ENCODE results near the gene ATP1A1. TPM values are rescaled to one million over a fixed set of nuclear protein-coding genes. Genes with fewer than 3 reads are reported as not detected.

Gene ATP1A1
- polyA plus RNA-seq, 2 of the 4 experiments (the other 2 are of a cell fraction) = 119 to 171 TPM

DNA sequence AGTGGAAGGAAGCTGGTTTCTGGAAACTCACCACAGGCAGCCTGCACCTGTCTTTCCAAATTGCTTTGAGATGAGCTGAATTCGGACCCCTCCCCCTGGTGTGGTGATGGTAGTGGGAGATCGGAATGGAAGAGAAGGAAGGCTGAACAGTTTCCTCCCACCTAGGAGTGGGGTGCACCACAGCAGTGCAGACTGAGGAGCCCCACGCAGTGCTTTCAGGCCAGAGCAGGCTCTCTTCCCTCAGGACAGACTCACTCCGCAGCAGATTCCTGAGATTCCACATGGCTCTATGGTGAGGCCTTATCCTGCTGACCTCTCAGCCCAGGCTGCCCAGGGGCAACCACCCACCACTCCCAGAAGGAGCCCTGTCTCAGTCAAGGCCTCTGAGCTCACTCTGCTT is 80.9 kb downstream of the ATP1A1 start:
- Histone ChIP-seq H3K27ac (no peak overlapping the region), H3K4me3 (no peak overlapping the region), H3K4me2 (no peak overlapping the region), H3K4me1 (no peaks in the 10 kb centered on the region), H3K9me3 (no peaks in the 10 kb centered on the region)
- WGBS (ENCODE audit: missing lambda C conversion rate) = 43% methylated on average over 2 of the region's 4 CpGs
- DNase-seq (ENCODE audit: low read depth in 1 of 2, low spot score in 1 of 2) = no peak
- TF ChIP-seq FOXS1 (CRISPR knock-in tag; IDR thresholded peaks at IDR 0.05) (no peak), KDM5A (IDR thresholded peaks at IDR 0.05) (no peak), JUNB (IDR thresholded peaks at IDR 0.05) (no peak), PHF8 (IDR thresholded peaks at IDR 0.05; ENCODE audit: borderline replicate concordance, low read depth) (no peak), EHMT2 (IDR thresholded peaks at IDR 0.05; ENCODE audit: low read depth) (no peak), CHD4 (IDR thresholded peaks at IDR 0.05; ENCODE audit: borderline replicate concordance) (no peak), POLR2A (IDR thresholded peaks at IDR 0.05; ENCODE audit: low read length) (no peak), HOXA7 (CRISPR knock-in tag; IDR thresholded peaks at IDR 0.05) (no peak), MAZ (IDR thresholded peaks at IDR 0.05; ENCODE audit: borderline replicate concordance, low read depth, low read length) (no peak), RFX5 (IDR thresholded peaks at IDR 0.05) (no peak), ZC3H11A (IDR thresholded peaks at IDR 0.05) (no peak), HEYL (CRISPR knock-in tag; IDR thresholded peaks at IDR 0.05) (no peak), RAD21 (conservative IDR thresholded peaks at IDR 0.05 in 1 of 2, IDR thresholded peaks at IDR 0.05 in 1 of 2) (no peak), BHLHE40 (IDR thresholded peaks at IDR 0.05; ENCODE audit: low read depth, low read length) (no peak), RNF2 (IDR thresholded peaks at IDR 0.05; ENCODE audit: borderline replicate concordance, low read depth) (no peak), CBX8 (IDR thresholded peaks at IDR 0.05) (no peak)
- TF ChIP-seq, protein P1, sequence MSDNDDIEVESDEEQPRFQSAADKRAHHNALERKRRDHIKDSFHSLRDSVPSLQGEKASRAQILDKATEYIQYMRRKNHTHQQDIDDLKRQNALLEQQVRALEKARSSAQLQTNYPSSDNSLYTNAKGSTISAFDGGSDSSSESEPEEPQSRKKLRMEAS (IDR thresholded peaks at IDR 0.05) = no peak
- TF ChIP-seq, protein P2, sequence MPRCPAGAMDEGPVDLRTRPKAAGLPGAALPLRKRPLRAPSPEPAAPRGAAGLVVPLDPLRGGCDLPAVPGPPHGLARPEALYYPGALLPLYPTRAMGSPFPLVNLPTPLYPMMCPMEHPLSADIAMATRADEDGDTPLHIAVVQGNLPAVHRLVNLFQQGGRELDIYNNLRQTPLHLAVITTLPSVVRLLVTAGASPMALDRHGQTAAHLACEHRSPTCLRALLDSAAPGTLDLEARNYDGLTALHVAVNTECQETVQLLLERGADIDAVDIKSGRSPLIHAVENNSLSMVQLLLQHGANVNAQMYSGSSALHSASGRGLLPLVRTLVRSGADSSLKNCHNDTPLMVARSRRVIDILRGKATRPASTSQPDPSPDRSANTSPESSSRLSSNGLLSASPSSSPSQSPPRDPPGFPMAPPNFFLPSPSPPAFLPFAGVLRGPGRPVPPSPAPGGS (IDR thresholded peaks at IDR 0.05) = no peak
- TF ChIP-seq, protein P3, sequence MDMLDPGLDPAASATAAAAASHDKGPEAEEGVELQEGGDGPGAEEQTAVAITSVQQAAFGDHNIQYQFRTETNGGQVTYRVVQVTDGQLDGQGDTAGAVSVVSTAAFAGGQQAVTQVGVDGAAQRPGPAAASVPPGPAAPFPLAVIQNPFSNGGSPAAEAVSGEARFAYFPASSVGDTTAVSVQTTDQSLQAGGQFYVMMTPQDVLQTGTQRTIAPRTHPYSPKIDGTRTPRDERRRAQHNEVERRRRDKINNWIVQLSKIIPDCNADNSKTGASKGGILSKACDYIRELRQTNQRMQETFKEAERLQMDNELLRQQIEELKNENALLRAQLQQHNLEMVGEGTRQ (IDR thresholded peaks at IDR 0.05) = no peak
- TF ChIP-seq, protein P4, sequence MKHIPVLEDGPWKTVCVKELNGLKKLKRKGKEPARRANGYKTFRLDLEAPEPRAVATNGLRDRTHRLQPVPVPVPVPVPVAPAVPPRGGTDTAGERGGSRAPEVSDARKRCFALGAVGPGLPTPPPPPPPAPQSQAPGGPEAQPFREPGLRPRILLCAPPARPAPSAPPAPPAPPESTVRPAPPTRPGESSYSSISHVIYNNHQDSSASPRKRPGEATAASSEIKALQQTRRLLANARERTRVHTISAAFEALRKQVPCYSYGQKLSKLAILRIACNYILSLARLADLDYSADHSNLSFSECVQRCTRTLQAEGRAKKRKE (CRISPR knock-in tag; IDR thresholded peaks at IDR 0.05; ENCODE audit: low read depth) = no peak
- FAIRE-seq = no peak
- POLR2A ChIA-PET = no interaction called here
- ATAC-seq = no peak
- CTCF ChIA-PET = interaction anchor here (1.8 kb wide), 1 partner anchor 31 kb away, joined by 7 read pairs; no protein-coding TSS in a partner anchor

Small RNAs within 50 kb of the gene (small RNA-seq; reads per million reads assigned to genes)
- gene RF00019 (0 reads per million in 6 experiments), gene RNU6-817P (0 reads per million in 6 experiments)

Other genes starting within 250 kb of the ATP1A1 start
- 36.0 and 38.4 TPM in 2 replicates for gene CD58, start 197.8 kb downstream of the ATP1A1 start, polyA plus RNA-seq (2011; rRNA removed)
- 20.0 to 26.4 TPM (median 22.4 TPM) in 3 replicates for gene CD58, start 197.8 kb downstream of the ATP1A1 start, polyA plus RNA-seq (2017; fragmentation: RNase III; extraction: RNeasy Plus Mini Kit Qiagen cat#74134 plus additional on column Dnase treatment)

All from A549 (cell line).